HG03066 (cell line): ENCODE data around the gene KCNN3.
"Not testable (repeated sequence)": the region's sequence is repeated elsewhere in the genome, so short reads cannot be mapped to it uniquely, and the experiment has no call there.

Experiments
- ATAC-seq: cut with Tn5 transposase; IDR thresholded peaks from one replicate; pipeline ENCODE4 v1.9.1; 2021; ENCODE audit warnings: low read depth; ENCODE audit not compliant: unreplicated experiment

KCNN3 gene

DNA sequence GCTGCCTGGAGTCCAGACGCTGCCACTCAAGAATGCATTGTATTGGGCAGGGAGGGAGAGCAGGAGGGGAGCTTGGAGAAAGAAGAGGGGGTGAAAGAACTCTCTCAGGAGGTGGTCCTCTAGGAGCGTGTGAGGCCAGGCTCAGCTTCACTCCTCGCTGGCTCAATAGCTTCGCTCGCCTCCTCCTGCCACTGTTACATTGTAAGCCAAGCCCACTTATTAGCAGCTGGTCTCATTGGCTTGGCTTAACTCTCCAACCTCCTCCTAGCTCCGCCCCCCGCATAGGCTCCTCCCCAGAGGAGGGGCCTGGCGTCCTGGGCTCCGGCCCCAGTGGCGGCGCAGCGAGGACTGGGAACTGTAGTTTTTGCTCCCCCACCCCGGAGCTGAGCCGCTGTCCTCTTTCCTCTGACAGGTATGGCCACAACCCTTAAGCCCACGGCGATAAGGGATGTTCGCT lies at the start of gene KCNN3:
Gene KCNN3 (minus strand): TSS at position 167 of the 457 bp plus-strand sequence. CDS start 317 bp downstream, outside the sequence.
- ATAC-seq = peak; percentile 76

DNA sequence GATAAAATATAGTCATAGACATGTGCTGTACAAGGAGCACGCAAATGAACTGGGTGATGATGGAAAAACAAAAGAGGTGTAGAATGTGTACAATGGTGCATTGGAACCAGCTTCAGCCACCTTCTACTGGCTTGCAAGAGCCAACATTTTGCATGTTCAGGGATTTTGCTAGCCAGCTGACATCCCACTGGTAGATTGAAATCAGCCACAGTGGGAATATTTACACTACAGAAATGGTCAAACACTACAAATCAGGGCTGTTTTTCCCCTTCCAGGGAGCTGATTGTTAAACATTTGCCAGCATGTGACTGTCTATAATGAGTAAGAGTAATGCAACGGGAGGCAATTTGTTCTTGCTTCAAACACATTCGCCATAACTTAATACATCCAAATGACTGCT lies 43.2 kb upstream of the KCNN3 start:
- no peak for ATAC-seq

DNA sequence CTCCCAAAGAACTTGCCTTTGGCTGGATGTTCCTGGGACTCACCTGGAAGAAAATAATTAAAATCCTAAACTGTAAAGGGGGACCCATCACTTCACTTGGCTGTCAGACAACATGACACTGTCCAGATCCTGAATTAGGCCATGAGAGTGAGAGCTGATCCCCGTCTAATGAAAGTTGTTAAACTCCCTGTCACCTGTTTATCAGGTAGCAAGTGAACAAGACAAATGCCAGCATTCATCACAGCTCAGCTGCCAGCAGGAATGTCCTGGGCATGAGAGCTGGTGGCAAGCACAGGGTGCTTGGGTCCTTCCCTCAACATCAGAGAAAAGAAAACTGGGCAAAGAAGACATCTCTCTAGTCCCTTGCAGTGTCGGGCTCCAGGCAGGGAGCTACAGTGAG lies 42.7 kb upstream of the KCNN3 start:
- ATAC-seq = no peak

DNA sequence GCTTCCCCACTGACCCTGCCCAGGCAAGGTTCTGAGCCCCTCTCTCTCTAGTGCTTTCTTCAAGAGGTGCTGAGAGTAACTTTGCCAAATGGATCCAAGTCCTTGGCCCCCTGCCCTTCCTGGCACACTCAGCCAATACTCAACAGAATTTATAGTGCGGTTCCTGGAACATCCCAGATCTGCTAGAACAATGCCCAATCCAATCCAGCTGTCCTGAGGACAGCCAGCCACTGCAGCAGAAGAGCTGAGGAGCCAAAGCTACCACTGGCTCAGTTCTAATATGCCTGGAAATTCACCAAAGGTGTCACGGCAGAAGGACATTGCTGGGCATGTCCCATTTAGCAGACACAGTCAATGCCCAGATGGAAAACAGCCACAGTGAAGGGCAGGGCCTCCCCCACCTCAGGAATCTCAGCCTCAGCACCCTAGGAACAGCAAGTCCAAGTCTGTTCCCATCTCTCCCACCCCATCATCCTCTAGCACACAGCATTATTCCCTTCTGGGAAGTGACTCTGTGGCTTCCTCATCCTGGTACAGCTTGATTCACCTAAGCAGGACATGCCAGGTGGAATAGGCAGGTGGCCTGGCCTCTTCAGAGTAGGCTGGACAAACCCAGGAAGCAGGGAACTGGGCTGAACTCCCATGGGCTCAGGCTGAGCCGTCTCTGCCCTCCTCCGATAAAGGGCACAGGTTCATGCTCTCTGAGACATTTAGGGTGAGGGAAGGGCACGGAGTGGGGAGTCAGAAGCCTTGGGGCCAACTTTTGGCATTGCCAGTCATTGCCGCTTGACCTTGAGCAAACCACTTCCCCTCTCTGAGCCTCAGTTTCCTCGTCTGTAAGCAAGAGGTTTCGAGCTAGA lies 41.8 kb upstream of the KCNN3 start:
- no peak for ATAC-seq

DNA sequence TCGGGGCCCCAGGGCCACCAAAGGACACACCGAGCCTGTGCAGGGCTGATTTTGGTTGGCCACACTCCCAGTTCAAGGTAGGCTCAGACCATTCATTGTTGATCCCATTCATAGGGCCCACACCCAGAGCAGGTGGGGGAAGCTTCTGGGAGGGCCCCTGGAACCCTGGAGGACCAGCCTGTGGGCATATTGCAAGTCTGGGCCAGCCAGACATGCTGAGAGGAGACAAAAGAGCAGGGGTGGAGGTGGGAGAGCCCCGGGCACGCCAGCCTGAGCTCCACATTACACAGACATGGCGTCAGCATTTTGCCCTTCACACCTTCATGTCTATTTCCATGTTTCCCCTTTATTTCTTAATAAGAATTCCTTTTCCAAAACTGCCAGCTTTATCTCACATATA lies 40.8 kb upstream of the KCNN3 start:
- ATAC-seq = no peak

DNA sequence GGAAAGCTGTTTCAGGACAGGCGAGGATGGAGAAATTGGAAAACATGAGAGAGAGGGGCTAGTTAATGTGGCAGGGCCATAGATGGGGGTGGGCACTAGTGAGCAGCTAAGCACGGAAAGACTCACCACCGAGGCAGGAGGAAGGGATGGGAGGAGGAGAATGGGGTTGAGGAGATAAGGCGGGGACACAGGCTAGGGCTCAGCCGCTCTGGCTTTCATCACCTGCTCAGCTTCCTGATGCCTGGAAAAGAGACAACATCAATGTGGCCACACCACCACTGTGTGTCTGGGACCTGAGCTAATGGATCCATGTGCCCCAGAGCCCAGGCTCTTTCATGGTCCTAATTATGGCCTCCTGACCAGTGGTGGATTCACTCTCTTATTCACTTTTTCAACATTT lies 38.9 kb upstream of the KCNN3 start:
- ATAC-seq = no peak

DNA sequence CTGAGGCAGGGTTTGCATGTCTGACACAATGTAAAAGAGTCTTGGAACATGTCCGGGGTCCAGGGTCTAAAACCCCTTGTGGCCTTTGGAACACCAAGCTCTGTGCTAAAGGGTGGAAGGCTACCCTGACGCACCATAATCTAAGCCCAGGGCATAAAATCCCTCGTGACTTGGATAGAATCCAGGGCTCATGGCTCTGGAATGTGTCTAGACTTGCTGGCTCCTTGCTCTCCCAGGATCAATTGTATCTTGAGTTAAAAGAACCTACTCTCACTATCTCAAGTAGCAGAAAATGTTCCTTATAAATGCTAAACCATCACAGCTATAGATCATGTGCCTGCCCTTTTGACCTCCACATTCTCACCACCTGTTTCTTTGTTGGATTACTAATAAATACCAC lies 38.0 kb upstream of the KCNN3 start:
- not testable (repeated sequence) for ATAC-seq

DNA sequence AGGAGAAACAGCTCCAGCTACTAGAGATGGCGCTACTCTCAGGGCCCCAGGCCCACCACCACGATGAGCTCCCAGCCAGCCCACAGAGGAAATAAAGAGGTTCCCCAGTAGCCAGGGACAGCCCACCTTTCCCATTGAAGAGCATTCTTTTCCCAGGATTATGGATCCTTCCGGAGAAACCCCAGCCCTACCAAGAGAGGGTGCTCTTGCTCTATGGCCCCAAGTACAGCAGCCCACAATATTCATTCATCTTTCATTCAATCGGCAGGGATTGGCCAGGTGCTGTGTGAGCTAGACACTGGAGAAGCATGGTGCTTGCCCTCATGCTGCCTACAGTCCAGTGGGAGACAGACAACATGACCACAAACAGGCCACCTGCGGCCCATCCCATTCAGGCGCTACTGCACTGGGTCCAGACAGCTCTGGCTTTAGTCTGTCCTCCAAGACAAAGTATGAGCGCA lies 36.6 kb upstream of the KCNN3 start:
- ATAC-seq = no peak

DNA sequence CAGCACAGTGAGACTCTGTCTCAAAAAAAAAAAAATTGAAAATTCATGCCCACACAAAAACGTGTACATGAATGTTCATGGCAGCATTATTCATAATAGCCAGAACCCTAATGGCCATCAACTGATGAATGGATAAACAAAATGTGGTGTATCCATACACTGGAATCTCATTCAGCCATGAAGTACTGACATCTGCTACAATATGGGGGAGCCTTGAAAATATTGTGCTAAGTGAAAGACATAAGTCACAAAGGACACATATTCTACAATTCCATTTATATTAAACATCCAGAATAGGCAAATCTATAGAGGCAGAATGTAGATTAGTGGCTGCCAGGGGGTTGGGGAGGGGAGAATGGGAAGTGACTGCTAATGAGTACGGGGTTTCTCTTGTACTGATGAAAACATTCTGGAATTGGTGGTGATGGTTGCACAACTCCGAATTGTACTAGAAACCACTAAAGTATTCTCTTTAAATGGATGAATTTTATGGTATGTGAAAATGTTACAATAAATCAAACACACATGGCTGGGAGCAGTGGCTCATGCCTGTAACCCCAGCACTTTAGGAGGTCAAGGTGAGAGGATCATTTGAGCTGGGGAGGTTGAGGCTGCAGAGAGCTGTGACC lies 33.0 kb upstream of the KCNN3 start:
- no peak for ATAC-seq

DNA sequence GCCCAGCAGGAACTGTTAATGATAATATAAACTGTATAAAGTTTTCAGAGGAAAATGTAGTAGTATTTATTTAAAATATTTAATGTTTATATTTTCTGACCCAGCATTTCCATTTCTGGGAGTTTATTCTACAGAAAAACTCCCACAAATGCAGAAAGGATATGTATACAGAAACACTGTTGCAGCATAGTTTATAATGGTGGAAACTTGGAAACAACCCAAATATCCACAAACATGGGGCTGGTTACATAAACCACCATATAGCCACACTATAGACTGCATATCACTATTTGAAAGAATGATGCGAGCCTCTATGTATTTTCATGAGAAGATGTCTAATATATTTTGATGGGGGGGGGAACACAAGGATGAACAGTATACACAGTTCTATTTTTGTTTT lies 31.5 kb upstream of the KCNN3 start:
- ATAC-seq = no peak

DNA sequence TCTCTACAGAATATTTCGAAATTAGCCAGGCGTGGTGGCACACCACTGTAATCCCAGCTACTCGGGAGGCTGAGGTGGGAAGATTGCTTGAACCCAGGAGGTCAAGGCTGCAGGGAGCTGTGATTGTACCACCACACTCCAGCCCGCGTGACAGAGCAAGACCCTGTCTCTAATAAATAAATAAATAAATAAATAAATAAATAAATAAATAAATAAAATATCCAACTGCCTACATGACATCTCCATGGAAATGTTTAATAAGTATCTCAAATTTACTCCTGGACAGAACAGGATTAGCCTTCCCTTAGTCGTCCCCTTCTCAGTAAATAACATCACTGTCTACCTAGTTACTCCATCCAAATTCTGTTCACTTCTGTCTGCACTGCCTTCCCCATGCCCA lies 29.0 kb upstream of the KCNN3 start:
- no peak for ATAC-seq

DNA sequence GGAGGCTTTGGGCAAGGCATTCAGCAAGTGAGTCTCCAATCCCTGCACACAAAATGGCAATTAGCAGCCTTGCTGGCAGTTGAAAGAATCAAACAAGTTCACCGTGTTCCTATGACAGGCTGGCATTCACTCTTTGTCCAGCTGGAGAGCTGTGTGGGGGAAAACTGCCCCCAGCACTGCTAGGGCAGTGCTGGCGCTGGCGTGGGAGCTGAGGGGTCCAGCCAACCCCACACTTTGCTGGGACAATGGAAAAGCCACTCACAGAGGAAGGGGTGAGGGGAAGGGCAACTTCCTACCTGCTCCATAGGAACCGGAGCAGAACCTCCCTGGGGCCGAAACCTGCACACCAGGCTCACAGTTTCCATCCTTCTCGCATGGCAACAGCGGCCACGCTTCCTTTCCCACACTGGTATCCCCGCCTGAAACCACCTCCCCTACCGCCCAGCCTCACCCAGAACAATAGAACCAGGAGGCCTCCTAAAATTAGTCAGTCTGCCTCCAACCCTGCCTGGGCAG lies 26.7 kb upstream of the KCNN3 start:
- no peak for ATAC-seq

DNA sequence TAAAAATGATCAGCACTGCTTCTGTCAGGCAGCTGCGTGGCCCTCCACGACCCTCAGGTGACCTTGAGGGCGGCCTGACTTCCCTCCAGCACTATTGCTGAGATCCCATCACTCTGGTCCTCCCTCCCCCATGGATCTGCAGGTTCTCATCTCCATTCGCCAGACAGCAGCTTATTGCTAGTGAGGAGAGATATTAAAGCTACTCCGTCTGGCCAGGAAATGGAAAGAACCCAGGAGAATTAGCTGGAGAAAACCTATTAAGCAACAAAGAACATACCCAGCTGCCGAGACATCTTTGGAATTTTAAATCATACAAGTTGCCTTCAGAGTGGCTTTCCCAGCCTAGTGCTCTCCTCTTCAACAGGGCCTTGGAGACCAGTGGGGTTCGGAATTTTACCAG lies 25.7 kb upstream of the KCNN3 start:
- ATAC-seq = no peak

DNA sequence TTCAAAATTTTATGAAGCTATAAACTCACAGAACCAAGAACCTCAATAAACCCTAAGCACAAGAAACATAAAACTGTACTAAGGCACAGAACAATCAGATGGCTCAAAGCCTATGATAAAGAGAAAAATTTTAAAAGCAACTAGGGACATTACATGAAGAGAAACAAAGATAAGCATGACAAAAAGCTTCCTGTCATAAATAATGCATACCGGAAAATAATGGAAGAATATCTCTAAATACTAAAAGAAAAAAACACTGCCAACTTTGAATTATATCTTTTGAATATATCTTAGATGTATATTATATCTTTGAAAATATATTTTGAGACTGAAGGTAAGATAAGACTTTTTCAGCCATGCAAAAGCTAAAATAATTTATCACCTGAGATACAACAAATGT lies 21.4 kb upstream of the KCNN3 start:
- ATAC-seq = no peak

DNA sequence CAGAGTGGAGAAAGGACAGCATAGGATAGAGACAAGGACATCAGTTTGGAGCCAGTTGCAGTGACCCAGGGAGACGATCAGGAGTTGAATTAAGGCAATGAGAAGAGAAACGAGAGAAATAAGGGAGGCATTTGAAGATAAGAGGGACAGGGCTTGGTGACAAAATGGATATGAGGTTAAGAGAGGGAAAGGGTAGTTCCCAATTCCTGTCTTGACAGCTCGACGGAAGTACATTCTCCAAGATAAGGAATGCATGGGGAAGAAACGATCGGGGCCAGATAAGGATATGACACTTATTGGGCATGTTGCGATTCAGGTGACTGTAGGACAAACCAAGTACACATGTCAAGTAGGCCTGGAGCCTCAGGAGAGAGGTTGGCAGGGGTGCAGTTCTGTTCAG lies 18.7 kb upstream of the KCNN3 start:
- no peak for ATAC-seq

DNA sequence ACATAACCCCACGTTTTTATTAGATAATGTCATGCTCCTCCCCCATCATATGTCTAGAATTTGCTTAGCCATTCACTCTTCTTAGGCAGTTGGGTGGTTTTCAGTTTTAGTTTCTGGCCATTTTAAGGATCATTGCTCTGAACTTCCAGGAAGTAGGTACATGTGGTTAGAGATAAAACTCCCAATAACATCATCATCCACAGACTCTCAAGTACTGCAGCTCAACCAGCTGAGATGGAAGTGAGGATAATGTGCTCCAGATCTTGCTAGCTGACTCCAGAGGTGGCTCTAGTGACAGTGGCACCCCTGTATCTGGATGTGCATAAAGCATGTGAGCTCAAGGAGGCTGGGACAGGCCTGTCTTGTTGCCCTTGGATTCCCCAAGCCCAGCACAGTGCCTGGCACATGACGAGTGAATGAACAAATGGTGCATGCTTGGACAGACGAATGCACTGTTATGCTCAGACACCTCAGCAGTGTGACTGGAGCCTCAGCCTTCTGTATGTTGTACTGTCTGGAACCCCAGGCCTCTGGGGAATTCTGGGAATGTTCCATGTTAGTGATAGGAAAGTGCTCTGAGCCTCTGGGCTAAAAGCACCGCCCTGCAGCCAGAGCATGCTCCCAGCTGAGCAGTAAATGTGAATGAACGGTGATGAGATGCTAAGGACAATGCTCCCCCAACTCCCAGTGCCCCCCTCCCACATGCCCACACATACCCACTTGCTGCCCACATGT lies 16.4 kb upstream of the KCNN3 start:
- ATAC-seq = no peak

DNA sequence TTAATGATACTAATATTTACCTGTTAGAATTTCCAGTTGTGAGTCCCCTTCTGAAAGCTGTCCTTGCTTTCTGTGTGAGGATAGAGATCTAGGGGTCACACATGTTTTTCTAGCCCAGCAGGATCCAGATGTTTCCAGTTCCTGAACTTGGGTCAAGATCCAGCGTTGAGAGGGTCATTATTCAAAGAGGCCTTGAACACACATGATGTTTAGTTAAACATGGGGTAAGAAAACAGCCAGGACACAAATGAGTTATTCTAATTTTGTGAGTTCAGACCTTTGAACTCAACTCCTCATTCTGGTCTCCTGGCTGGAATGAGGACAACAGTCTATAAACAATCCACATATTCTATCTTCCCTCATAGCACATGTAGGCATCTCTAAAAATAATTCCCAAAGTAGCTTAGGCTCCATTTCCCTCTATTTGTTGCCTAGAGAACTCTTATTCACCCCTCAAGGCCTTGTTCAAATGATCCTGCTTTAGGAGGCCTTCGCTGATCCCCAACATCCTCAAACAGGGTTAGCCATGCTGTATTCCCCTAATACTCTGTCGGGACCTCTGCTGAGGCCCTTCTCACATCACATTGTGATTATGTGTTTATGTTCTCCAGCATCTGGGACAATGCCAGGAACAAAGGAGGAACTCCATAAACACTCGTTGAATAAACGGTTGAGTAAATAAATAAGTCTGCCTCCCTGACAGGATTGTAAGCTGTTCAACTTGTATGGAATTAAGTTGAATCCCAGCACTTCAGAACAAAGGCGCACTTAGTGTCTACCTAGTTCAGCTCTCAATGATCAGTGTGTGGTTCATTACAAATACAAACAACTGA lies 15.0 kb upstream of the KCNN3 start:
- no peak for ATAC-seq

DNA sequence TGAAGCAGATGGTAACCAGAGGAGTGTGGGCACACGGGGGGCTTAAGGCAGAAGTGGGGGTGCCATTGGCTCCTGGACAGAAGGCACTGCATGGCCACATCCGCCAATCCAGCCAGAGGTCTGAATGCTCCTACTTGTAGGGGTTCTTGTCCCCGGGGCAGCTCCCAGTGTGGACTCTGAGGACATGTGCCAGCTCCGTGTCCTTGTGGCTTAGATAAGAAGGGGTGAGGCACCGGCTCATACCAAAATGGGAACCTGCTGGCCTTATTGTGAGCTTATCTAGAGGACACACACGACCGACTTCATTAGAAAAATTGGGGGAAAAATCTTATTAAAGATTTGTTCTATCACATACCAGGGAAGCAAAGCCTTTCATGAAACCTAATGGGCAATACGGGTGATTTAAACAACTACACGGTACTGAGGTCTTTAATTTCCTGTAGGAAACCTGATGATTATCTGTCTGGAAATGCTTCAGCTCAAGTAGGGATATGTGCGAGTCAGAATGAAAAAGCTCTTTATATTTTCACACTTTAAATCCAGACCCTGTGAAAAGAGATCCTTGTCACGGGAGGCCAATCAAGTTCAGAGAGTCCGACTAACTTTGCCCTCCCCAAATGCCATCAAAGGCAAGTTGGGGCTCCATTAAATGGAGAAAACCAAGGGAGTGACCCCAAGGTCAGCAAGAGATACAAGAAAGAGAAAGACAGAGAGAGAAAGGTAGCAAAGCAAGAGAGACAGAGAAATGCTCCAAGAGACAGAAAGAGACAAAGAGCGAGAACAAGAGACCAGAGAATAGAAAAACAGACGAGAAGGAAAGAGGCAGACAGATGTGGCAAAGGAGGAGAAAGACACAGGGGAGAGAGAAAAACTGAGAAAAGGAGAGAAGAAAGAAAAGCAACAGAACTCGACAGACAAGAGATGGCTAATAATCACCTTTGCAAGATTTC lies 14.1 kb upstream of the KCNN3 start:
- no peak for ATAC-seq
